Measurements from ENCODE around the gene PPIL4.

The PPIL4 gene, protein sequence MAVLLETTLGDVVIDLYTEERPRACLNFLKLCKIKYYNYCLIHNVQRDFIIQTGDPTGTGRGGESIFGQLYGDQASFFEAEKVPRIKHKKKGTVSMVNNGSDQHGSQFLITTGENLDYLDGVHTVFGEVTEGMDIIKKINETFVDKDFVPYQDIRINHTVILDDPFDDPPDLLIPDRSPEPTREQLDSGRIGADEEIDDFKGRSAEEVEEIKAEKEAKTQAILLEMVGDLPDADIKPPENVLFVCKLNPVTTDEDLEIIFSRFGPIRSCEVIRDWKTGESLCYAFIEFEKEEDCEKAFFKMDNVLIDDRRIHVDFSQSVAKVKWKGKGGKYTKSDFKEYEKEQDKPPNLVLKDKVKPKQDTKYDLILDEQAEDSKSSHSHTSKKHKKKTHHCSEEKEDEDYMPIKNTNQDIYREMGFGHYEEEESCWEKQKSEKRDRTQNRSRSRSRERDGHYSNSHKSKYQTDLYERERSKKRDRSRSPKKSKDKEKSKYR

DNA sequence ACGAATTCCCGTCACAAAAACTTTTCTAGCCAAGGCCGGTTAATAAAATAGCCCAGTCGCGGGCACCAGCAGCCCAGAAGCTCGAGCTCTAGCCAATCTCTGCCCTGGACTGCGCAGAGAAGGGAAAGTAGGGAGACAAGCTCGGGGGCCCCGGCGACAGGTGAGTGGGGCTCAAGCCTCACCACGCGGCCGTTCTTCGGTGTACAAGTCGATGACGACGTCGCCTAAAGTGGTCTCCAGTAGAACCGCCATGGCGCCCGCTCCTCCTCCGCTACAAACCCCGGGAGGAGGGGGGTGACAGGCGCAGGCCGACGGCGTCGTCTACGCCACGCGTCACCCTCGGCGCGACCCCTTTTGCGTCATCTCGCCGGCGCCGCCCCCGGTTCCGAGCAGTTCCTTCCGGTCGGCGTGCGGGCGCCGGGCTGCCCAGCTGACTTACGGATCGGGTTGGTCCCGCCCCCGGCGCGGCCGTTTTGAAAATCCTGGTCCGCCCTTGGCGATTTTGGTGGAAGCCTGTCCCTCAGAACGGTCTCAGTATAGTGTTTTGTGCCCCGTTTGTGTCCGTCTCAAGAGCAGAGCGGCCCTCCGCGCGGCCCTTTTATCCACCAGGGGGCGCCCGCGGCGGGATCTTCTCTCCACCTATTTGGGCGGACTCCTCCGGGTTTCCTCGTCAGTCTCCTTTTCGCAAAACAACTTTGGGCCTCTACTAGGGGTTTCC is at the start of gene PPIL4:
Gene PPIL4, minus strand, starts transcription at position 290 of the 718 bp plus-strand sequence. Its CDS starts 38 bp downstream, at position 252.
- in situ Hi-C loops (cut with HindIII; ENCODE audit: low sequenced_read_pairs) = no loop called here

DNA sequence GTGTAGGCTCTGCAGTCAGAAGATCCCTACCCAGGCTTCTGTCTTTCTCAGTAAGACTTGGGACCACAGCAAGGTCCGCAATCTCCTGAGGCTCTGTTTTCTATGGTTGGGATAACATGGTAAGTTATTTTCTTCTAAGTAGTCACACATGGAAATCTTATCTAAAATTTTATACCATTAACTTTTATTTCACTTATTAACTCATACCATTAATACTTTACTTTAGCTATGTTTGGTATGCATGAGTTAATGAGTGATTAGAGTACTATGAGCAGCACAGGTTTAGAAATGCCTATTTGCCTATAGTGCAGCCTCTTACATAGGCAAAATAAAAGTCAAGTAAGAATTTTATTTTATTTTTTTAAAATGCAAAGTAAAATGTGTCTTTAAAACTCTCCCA is 47.6 kb upstream of the PPIL4 start:
- in situ Hi-C loops (cut with HindIII; ENCODE audit: low sequenced_read_pairs) = no loop called here

DNA sequence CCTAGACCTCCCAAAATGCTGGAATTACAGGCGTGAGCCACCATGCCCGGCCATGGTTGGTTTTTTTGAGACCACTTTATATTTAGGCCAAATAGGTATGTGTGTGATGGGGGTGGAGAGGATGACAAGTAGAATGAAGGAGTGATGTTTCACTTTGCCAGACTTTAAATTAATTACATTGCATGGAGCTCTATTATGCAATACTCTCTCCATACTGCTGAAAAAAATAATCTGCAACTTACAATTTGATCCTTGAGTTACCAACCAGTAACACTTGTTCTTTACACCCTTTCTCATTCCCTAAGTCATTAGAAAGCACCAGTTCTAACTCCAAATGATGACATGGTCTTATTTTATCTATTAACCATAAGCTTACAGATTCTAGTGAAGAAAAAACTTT is 47.1 kb upstream of the PPIL4 start:
- in situ Hi-C loops (cut with HindIII; ENCODE audit: low sequenced_read_pairs) = no loop called here

DNA sequence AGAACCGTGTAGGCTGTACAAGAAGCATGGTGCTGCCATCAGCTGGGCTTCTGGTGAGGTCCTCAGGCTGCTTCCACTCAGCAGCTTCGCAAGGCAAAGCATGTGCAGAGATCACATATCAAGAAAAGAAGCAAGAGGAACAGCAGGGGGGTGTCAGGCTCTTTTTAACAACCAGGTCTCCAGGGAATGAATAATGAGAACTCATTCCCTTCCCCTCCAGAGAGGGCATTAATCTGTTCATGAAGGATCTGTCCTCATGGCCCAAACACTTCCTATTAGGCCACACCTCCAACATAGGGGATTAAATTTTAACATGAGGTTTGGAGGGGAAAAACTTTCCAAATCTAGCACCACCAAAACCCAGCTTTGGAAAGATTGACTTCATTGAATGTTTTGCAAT is 40.3 kb upstream of the PPIL4 start:
- in situ Hi-C loops (cut with HindIII; ENCODE audit: low sequenced_read_pairs) = no loop called here

DNA sequence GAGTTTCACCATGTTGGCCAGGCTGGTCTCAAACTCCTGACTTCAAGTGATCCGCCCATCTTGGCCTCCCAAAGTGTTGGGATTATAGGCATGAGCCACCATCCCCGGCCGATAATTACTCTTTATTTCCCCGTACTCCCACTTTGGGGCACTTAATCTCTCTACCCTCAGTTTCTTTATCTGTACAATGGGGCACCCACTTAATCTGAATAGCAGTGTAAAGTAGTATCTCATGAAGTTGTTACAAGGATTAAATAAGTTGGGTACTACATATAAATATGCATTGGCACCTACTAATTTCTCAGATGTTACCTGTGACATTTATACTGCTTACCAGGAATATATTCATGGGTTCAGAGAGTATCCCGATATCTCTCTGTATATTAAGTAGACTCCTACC is 35.5 kb upstream of the PPIL4 start:
- in situ Hi-C loops (cut with HindIII; ENCODE audit: low sequenced_read_pairs) = no loop called here

DNA sequence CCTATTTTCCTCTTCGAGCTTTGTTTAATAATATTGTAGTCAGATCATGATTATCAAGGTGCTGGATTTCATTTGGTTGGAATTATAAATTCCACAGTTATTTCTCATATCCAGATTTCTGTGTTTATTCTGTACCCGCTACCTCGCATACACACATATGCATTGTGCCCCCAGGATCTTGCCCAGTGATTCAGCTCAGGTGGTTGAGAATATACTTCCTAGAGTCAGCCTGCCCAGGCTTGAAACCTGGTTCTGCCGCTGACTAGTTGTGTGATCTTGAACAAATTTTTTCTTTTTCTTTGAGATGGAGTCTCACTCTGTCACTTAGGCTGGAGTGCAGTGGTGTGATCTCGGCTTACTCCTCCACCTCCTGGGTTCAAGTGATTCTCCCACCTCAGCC is 35.0 kb upstream of the PPIL4 start:
- in situ Hi-C loops (cut with HindIII; ENCODE audit: low sequenced_read_pairs) = no loop called here

DNA sequence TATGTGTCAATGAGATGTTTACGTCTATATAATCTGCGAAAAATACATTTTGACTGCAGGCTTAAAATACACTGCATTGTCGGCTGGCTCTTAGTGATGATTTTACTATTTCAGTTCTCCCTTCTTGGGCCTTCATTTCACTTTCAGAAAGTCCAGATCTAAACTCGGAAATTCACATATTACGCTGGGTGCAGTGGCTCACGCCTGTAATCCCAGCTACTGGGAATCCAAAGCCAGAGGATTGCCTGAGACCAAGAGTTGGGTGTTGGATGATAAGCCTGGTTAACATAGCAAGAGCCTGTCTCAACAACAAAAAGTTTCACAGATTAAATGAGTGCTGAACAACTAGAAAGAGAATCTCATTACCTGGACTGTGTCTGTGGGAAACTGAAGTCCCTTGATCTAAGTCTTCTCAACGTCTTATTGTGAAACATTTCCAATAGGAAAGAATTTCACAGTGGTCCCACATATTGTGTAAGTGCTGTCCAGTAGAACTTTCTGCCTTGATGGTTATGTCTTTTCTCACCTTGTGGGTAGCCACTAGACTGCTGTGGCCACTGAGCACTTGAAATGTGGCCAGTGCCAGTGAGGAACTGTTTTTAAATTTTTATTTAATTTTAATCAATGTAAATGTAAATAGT is 22.2 kb upstream of the PPIL4 start:
- in situ Hi-C loops (cut with HindIII; ENCODE audit: low sequenced_read_pairs) = no loop called here

DNA sequence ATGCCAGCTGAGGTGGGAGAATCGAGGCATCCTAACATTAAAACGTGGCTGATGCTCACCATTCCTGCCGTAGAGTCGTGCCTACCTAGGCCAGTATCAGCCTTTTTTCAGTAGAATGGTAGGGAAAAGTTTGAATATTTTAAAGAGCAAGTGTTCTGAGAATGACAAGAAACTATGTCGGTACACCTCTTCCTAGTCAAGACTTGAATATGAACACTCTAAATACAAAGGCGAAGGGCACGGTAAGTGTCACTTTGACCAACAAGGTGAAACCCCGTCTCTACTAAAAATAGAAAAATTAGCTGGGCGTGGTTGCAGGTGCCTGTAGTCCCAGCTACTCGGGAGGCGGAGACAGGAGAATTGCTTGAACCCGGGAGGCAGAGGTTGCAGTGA is 21.3 kb upstream of the PPIL4 start:
- in situ Hi-C loops (cut with HindIII; ENCODE audit: low sequenced_read_pairs) = no loop called here

DNA sequence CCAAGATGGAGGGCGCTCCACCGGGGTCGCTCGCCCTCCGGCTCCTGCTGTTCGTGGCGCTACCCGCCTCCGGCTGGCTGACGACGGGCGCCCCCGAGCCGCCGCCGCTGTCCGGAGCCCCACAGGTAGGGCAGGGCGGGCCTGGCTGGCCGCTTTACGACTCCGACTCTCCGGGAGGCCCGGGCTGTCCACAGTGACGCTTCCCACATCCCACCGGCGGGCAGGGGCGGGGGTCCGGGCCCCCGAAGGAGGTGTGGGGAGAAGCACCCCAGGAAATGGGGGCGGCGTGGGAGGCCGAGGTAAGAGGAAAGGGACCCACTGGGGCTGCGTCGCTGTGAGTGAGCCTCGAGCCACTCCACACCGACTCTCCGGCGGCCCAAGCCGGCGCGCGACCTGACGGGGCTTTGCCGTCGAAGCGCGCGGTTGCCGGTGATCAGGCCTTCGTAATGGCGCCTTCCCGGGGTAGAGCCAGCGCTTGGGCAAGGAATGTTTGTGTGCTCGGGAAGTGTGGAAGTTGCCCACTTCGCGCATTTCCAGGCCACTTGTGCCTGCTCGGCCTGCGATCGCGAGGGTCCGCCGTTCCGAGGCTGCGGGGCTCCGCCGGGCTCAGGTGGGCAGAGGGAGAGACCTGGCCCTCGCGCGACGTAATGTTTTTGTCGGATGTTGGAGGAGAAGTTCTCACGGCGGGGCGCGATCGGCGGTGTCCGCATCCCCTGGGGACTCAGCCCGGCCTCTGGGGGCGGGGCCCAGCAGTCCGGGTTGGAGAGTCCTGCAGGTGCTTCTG is 20.8 kb upstream of the PPIL4 start:
- in situ Hi-C loops (cut with HindIII; ENCODE audit: low sequenced_read_pairs) = no loop called here

DNA sequence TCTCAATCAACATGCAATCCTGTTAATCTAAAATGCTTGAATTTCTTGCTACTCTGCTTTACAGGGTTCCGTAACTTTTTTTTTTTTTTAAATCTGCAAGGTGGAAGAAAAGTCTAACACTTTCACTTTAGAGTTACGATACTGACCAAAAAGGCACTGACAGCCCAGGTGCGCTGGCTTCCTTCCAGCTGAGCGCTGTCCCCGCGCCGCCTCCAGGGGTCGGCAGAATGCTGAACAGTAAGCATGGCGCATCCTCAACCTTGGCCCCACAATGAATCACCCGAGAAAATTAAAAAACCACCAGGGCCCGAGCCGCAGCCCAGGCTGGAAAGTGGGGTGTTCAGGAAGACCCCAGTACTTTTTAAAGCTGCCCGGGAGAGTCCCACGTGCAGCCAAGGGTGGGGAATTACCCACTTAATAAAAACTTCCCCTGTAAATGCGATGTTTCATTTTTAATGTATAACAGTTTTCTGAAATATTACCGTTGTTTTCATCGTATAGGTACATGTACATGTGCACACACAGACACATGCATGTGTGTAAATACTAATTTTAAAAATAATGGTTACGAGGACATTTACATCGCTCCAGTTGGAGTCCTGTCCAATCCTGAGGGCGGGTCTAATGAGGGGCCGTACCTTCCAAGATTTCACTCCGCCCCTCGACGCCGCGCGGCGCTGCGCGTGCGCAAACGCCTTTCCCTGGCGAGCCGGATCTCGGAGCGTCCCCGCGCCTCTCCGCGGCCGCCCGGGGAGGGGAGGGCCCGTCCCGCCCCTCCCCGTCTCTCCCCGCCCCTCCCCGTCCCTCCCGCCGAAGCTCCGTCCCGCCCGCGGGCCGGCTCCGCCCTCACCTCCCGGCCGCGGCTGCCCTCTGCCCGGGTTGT is 19.9 kb upstream of the PPIL4 start, which contains the start of gene GINM1:
Gene GINM1, plus strand, starts transcription at position 849 of the 883 bp plus-strand sequence. CDS start 40 bp downstream, outside the sequence.
- in situ Hi-C loops (cut with HindIII; ENCODE audit: low sequenced_read_pairs) = no loop called here

DNA sequence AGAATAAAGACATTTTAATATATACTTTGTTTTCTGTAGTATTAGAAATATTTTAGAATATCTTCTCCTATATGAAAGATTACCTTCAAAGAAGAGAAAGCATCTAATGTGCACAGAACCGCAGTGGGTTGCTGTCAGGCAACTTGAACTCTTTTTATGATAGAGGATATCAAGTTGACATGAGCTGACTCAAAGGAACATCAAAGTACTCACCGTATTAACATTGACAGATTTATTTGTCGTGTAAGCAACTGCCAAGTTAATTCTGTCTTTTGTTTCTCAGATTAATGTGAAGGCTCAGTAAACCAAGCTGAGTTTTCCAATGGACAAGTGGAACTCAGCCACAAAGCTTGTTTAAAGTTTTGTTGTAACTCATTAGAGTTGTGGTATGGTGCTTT is 18.1 kb upstream of the PPIL4 start:
- in situ Hi-C loops (cut with HindIII; ENCODE audit: low sequenced_read_pairs) = no loop called here

DNA sequence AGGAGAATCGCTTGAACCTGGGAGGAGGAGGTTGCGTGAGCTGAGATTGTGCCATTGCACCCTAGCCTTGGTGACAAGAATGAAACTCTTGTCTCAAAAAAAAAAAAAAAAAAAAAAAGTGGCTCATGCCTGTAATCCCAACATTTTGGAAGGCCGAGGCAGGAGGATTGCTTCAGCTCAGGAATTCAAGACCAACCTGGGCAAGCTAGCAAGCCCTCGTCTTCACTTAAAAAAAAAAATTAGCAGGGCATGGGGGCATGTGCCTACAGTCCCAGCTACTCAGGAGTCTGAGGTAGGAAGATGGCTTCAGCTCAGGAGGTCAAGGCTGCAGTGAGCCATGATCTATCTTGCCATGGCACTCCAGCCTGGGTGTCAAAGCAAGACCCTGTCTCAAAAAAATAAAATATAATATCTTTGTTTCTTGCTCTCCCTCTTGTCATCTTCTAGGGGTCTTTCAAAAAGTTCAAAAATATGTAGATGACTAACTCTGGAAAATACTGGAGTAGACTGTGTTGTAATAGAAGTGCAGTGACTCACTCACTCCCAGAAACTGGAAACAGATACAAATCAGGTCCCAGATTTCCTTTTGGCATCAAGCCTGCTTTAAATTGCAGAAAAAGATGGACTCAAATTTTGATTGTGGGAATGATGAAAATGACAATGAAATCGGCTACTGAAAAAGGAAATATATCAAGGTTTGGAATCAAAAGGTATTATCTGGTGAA is 17.5 kb upstream of the PPIL4 start:
- in situ Hi-C loops (cut with HindIII; ENCODE audit: low sequenced_read_pairs) = no loop called here

DNA sequence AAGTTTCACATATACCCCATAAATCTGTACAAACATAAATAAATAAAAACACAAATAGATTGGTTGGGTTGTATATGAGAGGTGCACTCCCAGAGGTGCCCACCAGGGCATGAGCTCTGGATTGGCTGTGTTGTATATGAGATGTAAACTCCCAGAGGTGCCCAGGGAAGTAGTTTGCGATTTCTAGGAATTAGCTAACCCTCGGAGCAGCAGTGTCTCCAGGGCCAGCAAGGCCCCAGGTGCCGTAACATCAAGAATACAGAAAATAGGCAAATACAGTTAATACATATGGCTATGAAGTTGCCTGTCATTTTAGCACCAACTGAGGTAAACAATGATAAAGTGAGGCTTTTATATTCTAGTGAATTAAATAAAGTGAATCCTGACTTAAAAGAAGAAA is 14.9 kb upstream of the PPIL4 start:
- in situ Hi-C loops (cut with HindIII; ENCODE audit: low sequenced_read_pairs) = no loop called here

DNA sequence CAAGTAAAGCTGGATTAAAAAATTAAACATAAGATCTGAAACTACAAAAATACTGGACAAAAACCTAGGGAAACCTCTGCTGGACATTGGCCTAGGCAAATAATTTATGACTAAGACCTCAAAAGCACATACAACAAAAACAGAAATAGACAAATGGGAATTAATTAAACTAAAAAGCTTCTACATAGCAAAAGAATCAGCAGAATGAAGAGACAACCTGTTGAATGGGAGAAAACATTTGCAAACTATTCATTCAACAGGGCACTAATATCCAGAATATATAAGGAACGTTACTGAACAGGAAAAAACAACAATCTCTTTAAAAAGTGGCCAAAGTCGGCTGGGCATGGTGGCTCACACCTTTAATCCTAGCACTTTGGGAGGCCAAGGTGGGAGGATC is 13.5 kb upstream of the PPIL4 start:
- in situ Hi-C loops (cut with HindIII; ENCODE audit: low sequenced_read_pairs) = no loop called here

DNA sequence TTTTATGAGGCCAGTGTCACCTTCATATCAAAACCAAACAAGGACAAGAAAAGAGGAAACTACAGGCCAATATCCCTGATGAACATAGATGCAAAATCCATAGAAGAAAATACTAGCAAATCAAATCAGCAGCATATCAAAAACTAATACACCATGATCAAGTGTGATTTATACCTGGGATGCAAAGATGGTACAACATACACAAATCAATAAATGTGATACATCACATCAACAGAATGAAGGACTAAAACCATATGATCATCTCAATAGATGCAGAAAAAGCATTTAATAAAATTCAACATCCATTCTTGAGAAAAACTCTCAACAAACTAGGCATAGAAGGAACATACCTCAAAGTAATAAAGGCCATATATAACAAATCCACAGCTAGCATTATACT is 12.2 kb upstream of the PPIL4 start:
- in situ Hi-C loops (cut with HindIII; ENCODE audit: low sequenced_read_pairs) = no loop called here

DNA sequence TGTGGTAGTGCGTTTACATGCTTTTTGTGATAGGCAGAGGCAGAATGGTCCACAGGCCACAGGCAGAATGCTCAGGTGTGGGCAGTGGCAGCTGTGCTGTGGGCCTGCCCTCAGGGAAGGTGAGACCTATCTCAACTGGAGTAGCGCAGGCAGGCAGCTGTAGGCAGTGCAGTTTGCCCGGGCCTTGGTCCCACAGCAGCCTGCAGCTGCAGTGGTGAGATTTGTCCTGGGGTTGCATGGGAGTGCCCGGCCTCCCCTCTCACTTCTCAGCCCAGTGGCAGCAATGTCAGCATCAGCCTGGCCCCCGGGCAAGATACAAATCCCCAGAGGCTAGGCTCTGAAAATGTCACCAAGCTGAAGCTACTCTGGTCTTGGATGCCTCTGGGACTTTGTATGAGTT is 6.1 kb upstream of the PPIL4 start:
- in situ Hi-C loops (cut with HindIII; ENCODE audit: low sequenced_read_pairs) = no loop called here

DNA sequence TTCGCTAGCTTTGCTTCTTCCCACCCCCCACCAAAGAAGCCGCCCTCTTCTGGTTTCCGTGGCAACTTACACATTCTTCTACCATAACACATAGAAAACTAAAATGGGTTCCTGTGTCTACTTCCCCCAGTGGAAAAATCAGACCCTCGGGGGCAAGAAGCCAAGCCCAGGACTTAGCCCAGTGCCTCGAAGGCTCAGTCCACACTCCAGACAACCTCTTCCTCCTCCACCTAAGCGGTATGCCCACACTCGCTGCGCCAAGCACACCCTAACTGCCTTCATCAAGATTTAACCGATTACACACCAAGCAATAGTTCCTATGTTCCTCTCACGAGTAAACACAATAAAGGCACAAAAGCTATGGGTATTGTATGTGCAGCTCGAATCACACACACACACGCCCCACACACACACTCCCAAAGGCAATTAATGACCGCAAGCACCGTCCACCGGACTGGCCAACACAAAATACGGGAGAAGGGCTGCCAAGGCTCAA is 537 bp downstream of the PPIL4 start:
- in situ Hi-C loops (cut with HindIII; ENCODE audit: low sequenced_read_pairs) = no loop called here

DNA sequence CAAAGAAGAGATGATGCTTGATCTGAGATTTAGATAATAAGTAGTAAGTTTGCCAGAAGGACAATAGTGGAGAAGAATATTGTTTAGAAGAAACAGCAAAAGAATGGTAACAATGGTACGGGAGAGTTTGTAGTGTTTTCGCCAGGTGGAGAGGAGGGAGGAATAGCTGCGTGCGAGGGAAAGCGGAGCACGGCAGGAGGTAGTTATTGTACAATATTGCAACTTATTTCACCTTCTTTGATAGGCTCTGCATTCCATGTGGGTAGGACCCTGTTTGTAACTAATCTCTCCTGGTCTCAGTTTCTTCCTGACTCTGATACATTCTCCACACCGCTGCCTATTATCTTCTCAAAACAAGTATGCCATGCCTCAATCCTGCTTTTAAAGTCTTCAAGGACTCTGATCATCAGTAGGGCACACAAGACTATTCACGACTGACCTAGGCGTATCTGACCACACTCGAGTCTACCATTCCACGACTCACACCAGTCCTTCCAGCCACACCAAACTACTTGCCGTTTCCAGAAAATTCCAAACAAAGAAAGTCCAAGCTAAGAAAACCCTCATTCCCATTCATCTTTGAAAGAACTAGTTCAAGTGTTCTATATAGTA is 1.1 kb downstream of the PPIL4 start:
- in situ Hi-C loops (cut with HindIII; ENCODE audit: low sequenced_read_pairs) = no loop called here

DNA sequence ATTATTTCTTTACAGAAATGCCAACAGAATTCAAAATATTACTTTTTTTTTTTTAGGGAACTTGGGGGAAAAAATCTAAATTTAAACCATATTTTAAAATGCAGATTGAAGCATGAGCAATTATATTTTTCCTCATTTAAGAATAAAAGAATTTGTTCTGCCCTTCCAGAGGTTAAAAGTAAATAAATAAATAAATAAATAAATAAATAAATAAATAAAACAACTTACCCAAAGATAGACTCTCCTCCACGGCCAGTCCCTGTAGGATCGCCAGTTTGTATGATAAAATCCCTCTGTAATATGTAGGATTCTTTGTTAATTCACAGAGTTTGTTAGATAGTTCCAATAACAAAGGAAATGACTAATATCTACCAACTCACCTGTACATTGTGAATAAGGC is 4.7 kb downstream of the PPIL4 start:
- in situ Hi-C loops (cut with HindIII; ENCODE audit: low sequenced_read_pairs) = no loop called here
